Stimulated activated naive CD8-positive, alpha-beta T cell treated with anti-CD3 and anti-CD28 coated beads, Interleukin-15, Interleukin-2, amounts not matched to agents 100 ng/mL and 50 ng/mL, for 24 hours (primary cell): ENCODE results near the gene TESK2.

Source experiments
- H3K27ac Mint-ChIP-seq: one replicate; pipeline ENCODE4 v1.8.0; 2021; ENCODE audit warnings: mild to moderate bottlenecking, mixed read lengths
- H3K27me3 Mint-ChIP-seq: one replicate; pipeline ENCODE4 v1.8.0; 2021; ENCODE audit warnings: mixed read lengths
- H3K36me3 Mint-ChIP-seq: one replicate; pipeline ENCODE4 v1.8.0; 2021; ENCODE audit warnings: low read depth, mixed read lengths
- H3K4me1 Mint-ChIP-seq: one replicate; pipeline ENCODE4 v1.8.0; 2021; ENCODE audit warnings: low read depth, mixed read lengths
- H3K4me3 Mint-ChIP-seq: one replicate; pipeline ENCODE4 v1.8.0; 2021; ENCODE audit warnings: mild to moderate bottlenecking, mixed read lengths
- H3K9me3 Mint-ChIP-seq: one replicate; pipeline ENCODE4 v1.8.0; 2021; ENCODE audit warnings: mixed read lengths

Gene TESK2

GRCh38 chr1:45340816-45341466 is 150.0 kb downstream of the TESK2 start:
- H3K9me3 Mint-ChIP-seq, result no peaks in the 10 kb centered on the region
- H3K27ac Mint-ChIP-seq, result peak overlapping the region; percentile 100
- peaks cover 46% of the 10 kb centered on the region for H3K4me1 Mint-ChIP-seq
- no peaks in the 10 kb centered on the region for H3K27me3 Mint-ChIP-seq
- H3K36me3 Mint-ChIP-seq, result peaks cover 75% of the 10 kb centered on the region
- peak overlapping the region; percentile 99 for H3K4me3 Mint-ChIP-seq

GRCh38 chr1:45339789-45340558 is 151.0 kb downstream of the TESK2 start, which contains the start of the genes MUTYH and TOE1:
Gene MUTYH, minus strand, starts transcription at chr1:45340440. Its CDS starts 5,935 bp downstream, at chr1:45334505.
Gene TOE1, plus strand, starts transcription at chr1:45340170. Its CDS starts 83 bp downstream, at chr1:45340253.
- Mint-ChIP-seq H3K4me3 (peak within 1 kb of the TSS; percentile 99), H3K27ac (peak within 1 kb of the TSS; percentile 100), H3K27me3 (no peaks in the 10 kb centered on the region), H3K9me3 (no peaks in the 10 kb centered on the region), H3K36me3 (peaks cover 66% of the 10 kb centered on the region), H3K4me1 (peaks cover 46% of the 10 kb centered on the region)

GRCh38 chr1:45337630-45338325 is 153.2 kb downstream of the TESK2 start:
- H3K9me3 Mint-ChIP-seq, result no peaks in the 10 kb centered on the region
- H3K27me3 Mint-ChIP-seq, result no peaks in the 10 kb centered on the region
- peak overlapping the region; percentile 99 for H3K4me3 Mint-ChIP-seq
- peaks cover 61% of the 10 kb centered on the region for H3K36me3 Mint-ChIP-seq
- peaks cover 53% of the 10 kb centered on the region for H3K4me1 Mint-ChIP-seq
- peak overlapping the region; percentile 100 for H3K27ac Mint-ChIP-seq

- H3K4me1 Mint-ChIP-seq, result peaks cover 37% of the 10 kb centered on the region
- no peak overlapping the region for H3K4me3 Mint-ChIP-seq
- H3K27ac Mint-ChIP-seq, result no peak overlapping the region
- peaks cover 45% of the 10 kb centered on the region for H3K36me3 Mint-ChIP-seq
- H3K9me3 Mint-ChIP-seq, result no peaks in the 10 kb centered on the region
- no peaks in the 10 kb centered on the region for H3K27me3 Mint-ChIP-seq
Observed at GRCh38 chr1:45335855-45336324, 155.1 kb downstream of the TESK2 start.

- Mint-ChIP-seq H3K4me1 (peaks cover 29% of the 10 kb centered on the region), H3K27me3 (no peaks in the 10 kb centered on the region), H3K4me3 (no peak overlapping the region), H3K9me3 (no peaks in the 10 kb centered on the region), H3K27ac (peak overlapping the region; percentile 20), H3K36me3 (peaks cover 44% of the 10 kb centered on the region)
Observed at GRCh38 chr1:45334308-45335245, 156.4 kb downstream of the TESK2 start.

- Mint-ChIP-seq H3K27ac (no peak overlapping the region), H3K9me3 (no peaks in the 10 kb centered on the region), H3K4me3 (no peak overlapping the region), H3K36me3 (peaks cover 45% of the 10 kb centered on the region), H3K27me3 (no peaks in the 10 kb centered on the region), H3K4me1 (peaks cover 21% of the 10 kb centered on the region)
Observed at GRCh38 chr1:45332346-45332720, 158.6 kb downstream of the TESK2 start.

- H3K27me3 Mint-ChIP-seq, result no peaks in the 10 kb centered on the region
- H3K4me3 Mint-ChIP-seq, result no peak overlapping the region
- peaks cover 21% of the 10 kb centered on the region for H3K4me1 Mint-ChIP-seq
- H3K36me3 Mint-ChIP-seq, result peaks cover 44% of the 10 kb centered on the region
- no peak overlapping the region for H3K27ac Mint-ChIP-seq
- no peaks in the 10 kb centered on the region for H3K9me3 Mint-ChIP-seq
Observed at GRCh38 chr1:45331436-45332345, 159.3 kb downstream of the TESK2 start.

- Mint-ChIP-seq H3K27me3 (no peaks in the 10 kb centered on the region), H3K36me3 (peaks cover 41% of the 10 kb centered on the region), H3K27ac (peak overlapping the region; percentile 34), H3K9me3 (no peaks in the 10 kb centered on the region), H3K4me3 (peak overlapping the region; percentile 56), H3K4me1 (peaks cover 28% of the 10 kb centered on the region)
Observed at GRCh38 chr1:45329445-45329844, 161.5 kb downstream of the TESK2 start.

- peak overlapping the region; percentile 84 for H3K27ac Mint-ChIP-seq
- H3K27me3 Mint-ChIP-seq, result no peaks in the 10 kb centered on the region
- H3K9me3 Mint-ChIP-seq, result no peaks in the 10 kb centered on the region
- peak overlapping the region; percentile 87 for H3K4me3 Mint-ChIP-seq
- H3K4me1 Mint-ChIP-seq, result peaks cover 25% of the 10 kb centered on the region
- peaks cover 33% of the 10 kb centered on the region for H3K36me3 Mint-ChIP-seq
Observed at GRCh38 chr1:45328680-45329079, 162.3 kb downstream of the TESK2 start.

- Mint-ChIP-seq H3K27ac (peak overlapping the region; percentile 83), H3K4me1 (peaks cover 25% of the 10 kb centered on the region), H3K9me3 (no peaks in the 10 kb centered on the region), H3K36me3 (peaks cover 32% of the 10 kb centered on the region), H3K4me3 (peak overlapping the region; percentile 87), H3K27me3 (no peaks in the 10 kb centered on the region)
Observed at GRCh38 chr1:45327644-45328515, 163.1 kb downstream of the TESK2 start.

GRCh38 chr1:45326627-45327623 is 164.0 kb downstream of the TESK2 start, which contains the start of gene HPDL:
Gene HPDL, plus strand, starts transcription at chr1:45326895. Its CDS starts 254 bp downstream, at chr1:45327149.
- Mint-ChIP-seq H3K27me3 (no peaks in the 10 kb centered on the region), H3K4me1 (peaks cover 25% of the 10 kb centered on the region), H3K36me3 (peaks cover 32% of the 10 kb centered on the region), H3K9me3 (no peaks in the 10 kb centered on the region), H3K27ac (peak within 1 kb of the TSS; percentile 84), H3K4me3 (peak within 1 kb of the TSS; percentile 87)
